HG02973 (cell line): ENCODE measurements around the gene SF3B6.
"Not testable (repeated sequence)": the region's sequence is repeated elsewhere in the genome, so short reads cannot be mapped to it uniquely, and the experiment has no call there.

Experiments used
- ATAC-seq: cut with Tn5 transposase; IDR thresholded peaks from one replicate; pipeline ENCODE4 v1.9.1; 2021; ENCODE audit warnings: moderate library complexity; ENCODE audit not compliant: unreplicated experiment

SF3B6 gene

DNA sequence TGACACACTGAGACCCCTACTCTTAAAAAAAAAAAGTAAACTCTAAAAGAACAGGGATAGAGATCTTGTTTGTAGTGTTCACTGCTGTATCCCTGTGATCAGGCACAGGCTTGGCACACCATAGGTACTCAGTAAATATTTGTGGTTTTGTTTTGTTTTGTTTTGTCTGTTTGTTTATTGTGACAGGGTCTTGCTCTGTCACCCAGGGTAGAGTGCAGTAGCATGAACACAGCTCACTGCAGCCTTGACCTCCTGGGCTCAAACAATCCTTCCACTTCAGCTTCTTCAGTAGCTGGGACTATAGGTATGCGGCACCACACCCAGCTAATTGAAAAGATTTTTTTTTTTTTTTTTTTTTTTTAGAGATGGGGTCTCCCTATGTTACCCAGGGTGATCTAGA lies 23.2 kb downstream of the SF3B6 start:
- ATAC-seq: no peak

DNA sequence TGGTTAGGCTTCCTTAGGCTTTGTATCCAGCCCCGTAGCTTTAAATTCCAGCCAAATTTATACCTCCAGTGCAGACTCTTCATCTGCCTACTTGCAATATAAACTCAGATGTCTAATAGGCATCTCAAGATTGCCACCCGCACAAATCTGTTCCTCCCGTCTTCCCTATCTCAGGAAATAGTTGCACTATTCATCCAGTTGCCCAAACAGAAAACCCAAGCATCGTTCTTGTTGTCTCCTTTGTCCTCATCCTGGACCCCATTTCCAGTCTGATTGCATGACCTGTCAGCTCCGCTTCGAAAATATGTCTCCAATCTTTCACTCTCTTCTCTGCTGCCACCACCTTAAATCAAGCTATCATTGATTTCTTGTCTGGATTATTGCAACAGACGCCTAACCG lies 24.3 kb downstream of the SF3B6 start:
- ATAC-seq: no peak

DNA sequence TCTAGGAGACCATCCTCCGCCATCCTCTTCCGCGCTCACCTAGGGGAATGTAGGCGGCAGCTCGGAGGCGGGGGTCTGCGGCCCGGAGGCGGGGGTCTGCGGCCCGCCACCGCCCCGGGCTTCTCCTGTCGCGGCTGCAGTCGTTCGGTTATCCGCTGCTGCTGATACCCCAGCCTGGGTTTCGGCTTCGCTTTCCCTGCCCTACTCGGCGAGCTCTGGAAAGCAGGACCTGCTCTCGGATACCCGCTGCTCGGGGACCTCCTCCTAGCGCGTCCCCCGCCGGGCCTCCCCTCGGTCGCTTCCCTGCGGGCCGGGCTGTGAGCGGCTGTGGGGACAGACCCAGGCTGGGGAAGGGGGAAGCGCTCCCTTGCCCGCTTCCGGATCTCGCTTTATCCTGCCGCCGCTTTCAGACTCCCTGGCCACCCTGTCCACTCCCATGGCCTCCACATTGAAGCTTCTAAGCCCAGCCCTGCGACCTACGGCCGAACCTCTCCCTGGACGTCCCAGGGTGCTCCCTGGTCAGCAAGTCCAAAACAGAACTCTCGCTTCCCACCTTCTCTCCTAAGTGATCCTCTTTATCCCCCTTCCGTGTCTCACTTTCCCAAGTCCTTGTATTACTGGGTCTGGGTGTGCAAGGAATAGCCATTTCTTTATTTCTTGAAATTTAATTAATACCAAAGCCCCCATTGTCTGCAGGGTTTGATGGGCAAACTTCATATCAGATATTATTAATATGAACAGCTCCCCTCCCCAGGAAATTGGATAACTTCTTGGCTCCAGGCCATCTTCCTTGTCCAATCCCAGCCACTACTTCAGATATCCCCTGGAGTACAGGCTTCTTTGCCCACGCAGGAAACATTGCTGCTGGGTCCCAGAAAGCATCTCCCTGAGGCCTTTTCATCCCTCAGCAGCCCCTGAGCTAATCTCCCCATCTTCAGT lies 25.8 kb downstream of the SF3B6 start:
- ATAC-seq: no peak

DNA sequence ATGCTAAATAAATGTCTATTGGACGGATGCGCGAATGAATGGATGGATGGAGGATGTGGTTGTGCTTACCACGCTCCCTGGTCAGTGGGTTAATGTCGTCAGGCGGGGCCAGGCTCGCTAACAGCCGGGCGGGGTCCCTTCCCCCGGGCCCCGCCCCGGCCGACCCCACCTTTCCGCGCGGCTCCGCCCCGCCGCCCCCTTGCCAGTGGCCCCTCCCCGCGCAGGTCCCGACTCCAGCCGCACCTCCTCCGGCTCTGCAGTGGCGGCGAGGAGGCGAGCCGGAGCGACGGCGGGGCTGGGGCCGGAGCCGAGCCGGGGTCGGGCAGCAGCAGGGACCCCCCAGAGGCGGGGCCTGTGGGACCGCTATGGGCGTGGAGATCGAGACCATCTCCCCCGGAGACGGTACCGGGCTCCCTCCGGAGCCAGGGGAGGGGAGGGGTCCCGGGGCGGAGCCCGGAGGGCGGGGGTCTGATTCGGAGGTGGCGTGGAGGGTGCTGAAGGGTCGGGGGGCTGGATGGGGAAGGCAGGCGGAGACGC lies 26.6 kb downstream of the SF3B6 start, which contains the start of gene FKBP1B:
Gene FKBP1B (plus strand): TSS at position 257 of the 537 bp plus-strand sequence. CDS start 109 bp downstream, at position 366.
- ATAC-seq: no peak

- ATAC-seq: no peak
Measured at GRCh38 chr2:24048769-24049484, 27.2 kb downstream of the SF3B6 start.

GRCh38 chr2:24047703-24048033 lies 28.5 kb downstream of the SF3B6 start:
- ATAC-seq: no peak

DNA sequence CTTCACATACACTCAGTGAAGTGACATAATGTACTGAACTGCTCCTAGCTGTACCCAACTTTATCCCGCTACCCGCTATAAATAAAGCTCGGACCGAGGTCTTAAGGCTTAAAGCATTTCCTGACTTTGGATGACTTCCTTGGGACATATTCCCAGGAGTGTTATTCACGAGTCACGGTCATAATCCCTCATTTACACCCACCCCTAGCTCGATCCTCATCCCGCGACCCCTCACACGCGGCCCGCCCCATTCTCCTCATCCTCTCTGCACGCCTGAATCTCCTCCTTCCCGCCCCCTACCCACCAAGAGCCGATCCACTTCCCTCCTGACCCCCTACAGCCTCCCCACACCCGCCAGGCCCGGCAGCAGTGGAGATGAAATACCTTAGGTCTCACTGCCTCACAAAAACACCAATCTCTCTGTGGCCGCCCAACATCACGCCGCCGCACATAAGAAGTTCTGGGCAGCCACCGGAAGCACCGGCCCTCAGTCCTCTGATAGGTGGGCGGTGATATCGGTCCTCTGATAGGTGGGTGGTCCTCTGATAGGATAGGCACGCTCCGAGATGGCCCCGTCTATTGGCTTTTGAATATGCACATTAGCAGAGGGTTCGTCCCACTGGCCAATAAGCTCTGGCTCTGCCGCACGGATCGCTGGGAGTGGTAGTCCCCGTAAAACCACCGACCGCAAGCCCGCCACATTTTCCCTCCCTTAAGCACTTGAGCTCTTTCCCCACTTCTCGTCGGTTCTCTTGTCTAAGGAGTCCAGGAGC lies 29.0 kb downstream of the SF3B6 start, which contains the start of gene WDCP:
Gene WDCP (minus strand): TSS at position 462 of the 773 bp plus-strand sequence. CDS start 7,897 bp downstream, outside the sequence.
- peak; percentile 99 for ATAC-seq

- no peak for ATAC-seq
Measured at GRCh38 chr2:24046599-24046929, 29.6 kb downstream of the SF3B6 start.

DNA sequence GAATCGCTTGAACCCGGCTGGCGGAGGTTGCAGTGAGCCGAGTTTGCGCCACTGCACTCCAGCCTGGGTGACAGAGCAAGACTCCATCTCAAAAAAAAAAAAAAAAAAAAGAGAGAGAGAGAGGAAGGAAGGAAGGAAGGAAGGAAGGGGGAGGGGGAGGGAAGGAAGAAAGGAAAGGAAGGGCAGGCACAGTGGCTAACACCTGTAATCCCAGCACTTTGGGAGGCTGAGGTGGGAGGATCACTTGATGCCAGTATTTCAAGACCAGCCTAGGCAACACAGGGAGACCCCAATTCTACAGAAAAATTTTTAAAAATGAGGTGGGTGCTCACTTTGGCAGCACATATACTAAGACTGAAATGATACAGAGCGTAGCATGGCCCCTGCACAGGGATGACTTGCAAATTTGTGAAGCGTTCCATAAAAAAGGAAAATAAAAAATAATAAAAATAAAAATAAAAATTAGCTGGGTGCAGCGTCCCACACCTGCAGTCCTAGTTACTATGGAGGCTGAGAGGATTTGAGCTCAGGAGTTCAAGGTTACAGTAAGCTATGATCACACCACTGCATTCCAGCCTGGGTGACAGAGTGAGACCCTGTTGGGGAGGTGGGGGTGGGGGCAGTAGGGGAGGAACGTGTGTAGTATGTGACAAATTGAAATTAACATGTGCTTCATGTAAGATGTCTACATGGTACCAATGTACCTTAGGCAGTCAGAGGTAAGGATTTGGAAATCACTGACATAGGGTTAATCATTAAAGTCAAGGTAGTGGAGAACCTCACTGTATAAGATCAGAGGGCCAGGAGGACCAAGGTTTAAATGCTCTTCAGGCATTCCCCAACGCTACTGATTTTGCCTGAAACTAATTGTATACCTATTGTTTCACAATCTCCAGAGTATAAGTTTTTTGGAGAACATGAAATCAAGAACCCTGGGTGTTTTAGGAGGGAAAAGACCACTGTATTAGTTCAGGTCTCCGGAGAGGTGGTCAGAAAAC lies 30.3 kb downstream of the SF3B6 start:
- no peak for ATAC-seq

DNA sequence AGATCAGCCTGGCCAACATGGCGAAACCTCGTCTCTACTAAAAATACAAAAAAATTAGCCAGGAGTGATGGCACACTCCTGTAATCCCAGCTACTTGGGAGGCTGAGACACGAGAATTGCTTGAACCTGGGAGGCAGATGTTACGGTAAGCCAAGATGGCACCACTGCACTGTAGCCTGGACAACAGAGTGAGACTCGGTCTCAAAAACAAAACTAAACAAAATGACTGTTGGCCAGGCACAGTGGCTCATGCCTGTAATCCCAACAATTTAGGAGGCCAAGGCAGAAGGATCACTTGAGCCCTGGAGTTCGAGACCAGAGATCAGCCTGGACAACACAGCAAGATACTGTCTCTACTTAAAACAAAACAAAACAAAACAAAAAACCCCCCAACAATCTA lies 33.0 kb downstream of the SF3B6 start:
- not testable (repeated sequence) for ATAC-seq

- no peak for ATAC-seq
Measured at GRCh38 chr2:24040511-24040910, 35.6 kb downstream of the SF3B6 start.

DNA sequence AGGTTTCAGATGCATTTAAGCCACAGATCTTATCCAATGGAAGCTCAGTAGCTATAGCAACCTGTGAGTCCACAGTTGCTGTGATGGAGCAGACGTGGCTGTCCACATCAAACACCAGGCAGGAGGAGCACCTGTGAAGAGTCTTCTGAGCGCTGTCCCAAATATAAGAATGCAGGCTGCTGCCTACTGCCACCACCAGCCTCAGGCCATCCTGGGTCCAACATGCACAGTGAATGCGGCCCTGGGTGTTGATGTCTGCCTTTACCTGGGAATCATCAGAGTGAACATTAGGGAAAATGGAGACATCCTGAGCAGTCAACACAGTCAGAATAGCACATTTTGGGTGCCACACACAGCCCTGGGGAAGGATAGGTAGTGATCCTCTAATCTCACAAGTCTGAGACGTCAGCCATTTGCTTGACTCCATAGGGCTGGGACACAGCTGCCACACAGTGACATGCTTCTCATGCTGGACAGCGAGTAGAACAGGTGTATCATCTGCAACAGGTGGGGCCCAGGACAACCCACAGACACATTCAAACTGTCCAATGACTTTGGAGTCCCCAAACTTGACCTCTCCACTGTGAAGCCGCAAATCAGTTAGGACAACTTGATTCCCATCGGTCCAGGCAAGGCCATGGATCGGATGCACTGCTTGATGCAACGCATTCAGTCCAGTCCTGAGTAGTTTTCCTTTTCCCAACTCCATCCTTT lies 37.2 kb downstream of the SF3B6 start:
- ATAC-seq: no peak

DNA sequence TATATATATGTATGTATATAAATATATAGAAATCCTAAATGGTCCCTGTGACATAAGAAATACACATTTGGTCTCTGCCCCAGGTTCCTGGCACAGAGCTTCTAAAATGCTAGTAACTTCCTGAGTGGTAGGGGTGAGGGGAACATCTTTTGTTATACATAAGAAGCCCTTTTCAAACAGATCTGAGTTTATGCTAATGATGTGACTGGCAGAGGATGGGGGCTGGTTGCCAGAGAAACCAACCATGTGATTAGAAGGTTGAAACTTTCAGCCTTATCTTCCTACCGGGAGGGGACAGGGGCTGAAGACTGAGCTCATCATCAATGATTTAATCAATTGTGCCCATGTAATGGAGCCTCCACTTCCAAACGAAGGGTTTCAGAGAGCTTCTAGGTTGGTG lies 49.9 kb downstream of the SF3B6 start:
- no peak for ATAC-seq

GRCh38 chr2:24024996-24025663 lies 51.0 kb downstream of the SF3B6 start:
- no peak for ATAC-seq

DNA sequence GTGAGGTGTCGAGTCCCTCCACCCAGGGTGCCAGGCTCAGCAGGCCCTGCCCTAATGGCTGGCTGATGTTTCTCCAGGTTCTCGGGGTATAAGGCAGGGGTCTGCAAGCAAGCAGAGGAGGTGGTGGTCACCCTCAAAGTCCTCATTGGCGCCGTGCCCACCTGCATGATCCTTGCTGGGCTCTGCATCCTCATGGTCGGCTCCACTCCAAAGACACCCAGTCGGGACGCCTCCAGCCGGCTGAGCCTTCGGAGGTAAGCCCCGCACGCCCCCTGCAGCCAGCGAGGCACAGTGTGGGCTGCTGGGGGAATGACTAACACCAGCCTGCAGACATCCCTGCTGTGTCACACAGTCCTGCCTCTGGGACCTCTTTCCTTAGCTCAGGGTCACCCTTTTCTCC lies 52.1 kb downstream of the SF3B6 start:
- ATAC-seq: no peak

GRCh38 chr2:24022975-24023575 lies 53.1 kb downstream of the SF3B6 start:
- ATAC-seq: no peak

DNA sequence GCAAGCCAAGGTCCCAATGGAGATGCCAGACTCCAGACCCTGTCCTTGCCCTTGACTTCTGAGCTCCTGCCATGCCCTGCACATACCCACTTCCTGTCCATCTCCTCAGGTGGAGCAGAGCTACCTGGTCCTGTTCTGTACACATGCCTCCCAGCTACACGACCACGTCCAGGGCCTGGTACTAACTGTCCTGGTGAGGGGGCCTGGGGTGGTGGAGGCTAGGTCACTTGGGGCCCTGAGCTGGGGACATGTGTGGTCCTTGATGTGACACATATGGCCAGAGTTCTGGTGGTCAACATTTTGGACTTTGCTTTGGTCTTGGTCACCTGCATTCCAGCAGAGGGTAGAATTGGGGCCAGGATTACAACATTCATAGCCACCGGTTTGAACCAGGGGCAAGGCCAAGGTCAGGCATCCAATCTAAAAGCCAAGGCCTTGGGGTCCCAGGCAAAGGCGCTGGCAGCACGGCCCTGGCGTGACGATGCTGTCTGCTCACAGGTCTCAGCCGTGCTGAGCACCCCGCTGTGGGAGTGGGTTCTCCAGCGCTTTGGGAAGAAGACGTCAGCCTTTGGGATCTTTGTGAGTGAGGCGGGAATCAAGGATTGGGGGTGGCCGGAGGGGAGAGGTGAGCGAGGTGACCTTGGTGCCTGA lies 53.7 kb downstream of the SF3B6 start:
- ATAC-seq: no peak
